Neural crest cell (in vitro differentiated cells): ENCODE results near the gene CCDC197. TPM values are rescaled to one million over a fixed set of nuclear protein-coding genes. Genes with fewer than 3 reads are reported as not detected.

Experiments used
- DNase-seq: peaks from one replicate; pipeline ENCODE4 v3.0.0; 2021; ENCODE audit warnings: low read depth, mixed read lengths, low spot score
- H3K27ac Mint-ChIP-seq: one replicate; pipeline ENCODE4 v1.8.0; 2021; ENCODE audit warnings: mild to moderate bottlenecking, mixed read lengths; ENCODE audit not compliant: unreplicated experiment
- H3K27me3 Mint-ChIP-seq: 2 replicates; pipeline ENCODE4 v1.8.0; 2021; ENCODE audit warnings: low read depth, mild to moderate bottlenecking, mixed read lengths
- H3K36me3 Mint-ChIP-seq: 2 replicates; pipeline ENCODE4 v1.8.0; 2021; ENCODE audit warnings: low read depth, mild to moderate bottlenecking, mixed read lengths
- H3K4me1 Mint-ChIP-seq: 2 replicates; pipeline ENCODE4 v1.8.0; 2021; ENCODE audit warnings: mixed read lengths
- H3K4me3 Mint-ChIP-seq: one replicate; pipeline ENCODE4 v1.8.0; 2021; ENCODE audit warnings: mild to moderate bottlenecking, mixed read lengths
- H3K9me3 Mint-ChIP-seq: 2 replicates; pipeline ENCODE4 v1.8.0; 2021; ENCODE audit warnings: mixed read lengths
- CTCF ChIP-seq: fragments of 200-600 bp; sonication (generic); conservative IDR thresholded peaks from 2 replicates; pipeline ENCODE4 v1.5.0; 2021; ENCODE audit warnings: antibody characterized with exemption, mild to moderate bottlenecking
- long read RNA-seq: library from polyadenylated mRNA; unstranded; transcript quantifications from one replicate; pipeline ENCODE4 v2.0.0, GENCODE V29; 2020
- total RNA-seq: library from RNA; stranded (reverse); gene quantifications from 2 replicates; pipeline ENCODE4 v1.2.1, GENCODE V29; 2021

CCDC197 gene
- not detected in 2 replicates for total RNA-seq
- long read RNA-seq: 0 reads

GRCh38 chr14:93997082-93997481, at the start of gene CCDC197:
Gene CCDC197, plus strand, starts transcription at chr14:93997301. Its CDS starts 831 bp downstream, at chr14:93998132.
- no peak within 1 kb of the TSS for H3K27ac Mint-ChIP-seq
- no peaks in the 10 kb centered on the region for H3K36me3 Mint-ChIP-seq
- H3K27me3 Mint-ChIP-seq: peaks cover 7% of the 10 kb centered on the region
- no peak within 1 kb of the TSS for H3K4me3 Mint-ChIP-seq
- peaks cover 7% of the 10 kb centered on the region for H3K4me1 Mint-ChIP-seq
- H3K9me3 Mint-ChIP-seq: no peaks in the 10 kb centered on the region
- no peak for DNase-seq
- no peak for TF ChIP-seq CTCF

DNA sequence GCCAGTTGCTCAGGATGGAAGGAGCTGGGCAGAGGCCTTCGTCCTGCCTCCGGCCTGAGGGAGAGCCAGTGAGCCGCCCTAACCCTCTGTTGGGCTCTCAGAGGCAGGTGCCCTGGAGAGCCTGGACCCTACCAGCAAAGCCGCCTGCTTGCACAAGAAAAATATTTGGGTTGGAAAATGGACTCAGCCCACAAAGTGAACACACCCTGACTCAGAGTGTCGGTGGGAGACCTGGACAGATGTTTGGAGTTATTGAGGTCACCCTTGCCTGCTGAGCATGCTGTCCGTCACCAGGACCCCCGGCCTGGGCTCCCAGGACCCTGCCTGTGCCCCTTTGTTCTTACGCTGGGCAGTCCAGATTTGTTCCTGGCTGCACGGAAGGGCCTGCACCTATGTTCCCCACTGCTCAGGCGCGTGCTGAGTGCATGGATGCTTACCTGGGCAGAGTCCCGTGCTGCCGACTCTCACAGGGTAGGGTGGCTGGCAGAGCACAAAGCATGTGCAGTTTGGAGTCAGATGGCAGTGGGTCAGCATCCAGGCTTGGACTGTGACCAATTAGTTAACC, 47.5 kb upstream of the CCDC197 start:
- Mint-ChIP-seq H3K27ac (no peak overlapping the region), H3K9me3 (no peaks in the 10 kb centered on the region), H3K27me3 (no peaks in the 10 kb centered on the region), H3K4me3 (no peak overlapping the region), H3K36me3 (no peaks in the 10 kb centered on the region), H3K4me1 (peaks cover 6% of the 10 kb centered on the region)
- no peak for TF ChIP-seq CTCF
- no peak for DNase-seq

DNA sequence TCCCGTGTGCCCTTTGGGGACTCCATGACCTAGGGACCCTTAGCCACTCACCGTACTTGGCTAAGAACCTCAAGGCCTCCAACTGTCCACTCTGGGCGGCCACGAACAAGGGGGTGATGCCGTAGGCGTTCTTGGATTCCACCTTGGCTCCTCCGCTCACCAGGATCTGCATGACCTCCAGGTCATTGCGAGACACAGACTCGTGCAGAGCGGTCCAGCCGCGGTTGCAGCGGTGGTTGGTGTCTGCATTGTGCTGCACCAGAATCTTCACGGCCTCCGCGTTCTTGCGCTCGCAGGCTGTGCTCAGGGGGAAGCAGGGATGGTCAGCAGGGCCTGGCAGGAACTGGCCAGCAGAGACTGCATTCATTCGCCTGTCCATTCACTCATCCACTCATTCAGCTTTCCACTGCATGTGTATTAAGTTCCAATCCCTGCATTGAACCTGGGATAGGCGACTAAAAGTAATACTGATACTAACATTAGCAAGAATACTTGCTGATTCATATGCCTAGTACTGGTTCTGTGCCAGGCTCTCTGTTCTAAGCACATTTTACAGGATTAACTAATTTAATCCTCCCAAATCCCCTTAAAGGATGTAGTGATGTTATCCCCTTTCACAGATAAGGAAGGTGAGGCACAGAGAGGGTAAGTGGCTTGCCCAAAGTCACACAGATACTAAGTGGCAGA, 46.0 kb upstream of the CCDC197 start:
- Mint-ChIP-seq H3K36me3 (no peaks in the 10 kb centered on the region), H3K9me3 (no peaks in the 10 kb centered on the region), H3K4me1 (peaks cover 6% of the 10 kb centered on the region), H3K27ac (no peak overlapping the region), H3K4me3 (no peak overlapping the region), H3K27me3 (no peaks in the 10 kb centered on the region)
- TF ChIP-seq CTCF: no peak
- DNase-seq: no peak

GRCh38 chr14:93951635-93952540, 45.2 kb upstream of the CCDC197 start:
- TF ChIP-seq CTCF: no peak
- Mint-ChIP-seq H3K27ac (no peak overlapping the region), H3K9me3 (no peaks in the 10 kb centered on the region), H3K4me1 (peaks cover 4% of the 10 kb centered on the region), H3K36me3 (no peaks in the 10 kb centered on the region), H3K4me3 (no peak overlapping the region), H3K27me3 (no peaks in the 10 kb centered on the region)
- DNase-seq: no peak

DNA sequence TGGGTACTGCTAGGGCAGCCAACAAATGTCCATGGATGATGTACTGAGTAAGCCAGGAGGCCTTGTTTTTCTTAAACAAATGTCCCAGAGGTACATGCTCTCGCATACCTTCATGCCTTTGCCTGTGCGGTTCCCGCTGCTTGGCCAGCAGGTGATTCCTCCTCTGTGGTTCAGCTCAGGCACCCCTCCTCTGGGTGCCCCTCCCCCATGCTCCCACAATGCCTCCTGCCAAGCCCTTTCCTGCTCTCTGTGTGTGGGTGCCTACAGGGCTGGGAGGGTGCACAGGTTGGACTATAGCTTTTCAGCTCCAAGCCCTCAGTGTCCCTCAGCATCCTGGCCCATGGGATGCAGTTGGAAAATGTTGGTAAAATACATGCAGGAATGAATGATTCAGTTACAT, 44.3 kb upstream of the CCDC197 start:
- Mint-ChIP-seq H3K27ac (no peak overlapping the region), H3K4me1 (peaks cover 4% of the 10 kb centered on the region), H3K27me3 (no peaks in the 10 kb centered on the region), H3K36me3 (no peaks in the 10 kb centered on the region), H3K4me3 (no peak overlapping the region), H3K9me3 (no peaks in the 10 kb centered on the region)
- no peak for DNase-seq
- no peak for TF ChIP-seq CTCF
